DND-41 (cell line): ENCODE measurements around the gene SOX4.

Experiments used
- ATAC-seq: fragments of 200-7000 bp; cut with Tn5 transposase; 3 replicates; pipeline ENCODE4 v1.9.1; 2021; ENCODE audit warnings: low read depth; ENCODE audit not compliant: insufficient read depth
- DNase-seq: peaks from one replicate; pipeline ENCODE4 v3.0.0-alpha.2; 2020
- H2AFZ ChIP-seq: 2 replicates; pipeline ENCODE4 v1.6.0; 2012; ENCODE audit warnings: low read depth, low read length
- H3K27ac ChIP-seq: 2 replicates; pipeline ENCODE4 v1.5.1; 2012; ENCODE audit warnings: low read length, inconsistent platforms
- H3K27me3 ChIP-seq: fragments of 200-600 bp; sonication (generic); 2 replicates; pipeline ENCODE4 v1.6.0; 2012; ENCODE audit warnings: low read length, mild to moderate bottlenecking, inconsistent platforms; ENCODE audit not compliant: insufficient read depth, poor library complexity
- H3K36me3 ChIP-seq: 2 replicates; pipeline ENCODE4 v1.5.1; 2012; ENCODE audit warnings: low read length, inconsistent platforms; ENCODE audit not compliant: insufficient read depth
- H3K4me1 ChIP-seq: 2 replicates; pipeline ENCODE4 v1.5.1; 2012; ENCODE audit warnings: mild to moderate bottlenecking, low read length; ENCODE audit not compliant: insufficient read depth
- H3K4me2 ChIP-seq: 2 replicates; pipeline ENCODE4 v1.6.0; 2012; ENCODE audit warnings: mild to moderate bottlenecking, moderate library complexity, low read length, inconsistent platforms; ENCODE audit not compliant: insufficient read depth
- H3K4me3 ChIP-seq, 2 experiments: fragments of 200-600 bp in 1 of 2; shearing (Covaris generic) in 1 of 2; 2 replicates each; pipeline ENCODE4 v1.5.1; 2012 to 2016; ENCODE audit warnings: inconsistent platforms in 2 of 2, low read length in 2 of 2, mild to moderate bottlenecking in 2 of 2, low read depth in 1 of 2, moderate library complexity in 1 of 2
- H3K79me2 ChIP-seq: 2 replicates; pipeline ENCODE4 v1.6.0; 2012; ENCODE audit warnings: low read length, inconsistent platforms; ENCODE audit not compliant: insufficient read depth
- H3K9ac ChIP-seq: 2 replicates; pipeline ENCODE4 v1.6.0; 2012; ENCODE audit warnings: low read depth, mild to moderate bottlenecking, inconsistent platforms, low read length, moderate library complexity
- H3K9me3 ChIP-seq: 2 replicates; pipeline ENCODE4 v1.5.1; 2012; ENCODE audit warnings: low read length, moderate library complexity, mild to moderate bottlenecking, inconsistent platforms; ENCODE audit not compliant: insufficient read depth, severe bottlenecking
- H4K20me1 ChIP-seq: 2 replicates; pipeline ENCODE4 v1.6.0; 2012; ENCODE audit warnings: low read length; ENCODE audit not compliant: insufficient read depth
- CTCF ChIP-seq: IDR thresholded peaks from 2 replicates; pipeline ENCODE4 v1.5.1; 2012; ENCODE audit warnings: borderline replicate concordance, low read length, moderate library complexity, mild to moderate bottlenecking; ENCODE audit not compliant: poor library complexity, severe bottlenecking; ENCODE audit errors: extremely low read depth
- EZH2 ChIP-seq: IDR thresholded peaks from 3 replicates; pipeline ENCODE4 v1.6.1; 2012; ENCODE audit warnings: borderline replicate concordance, low read depth, mild to moderate bottlenecking, moderate library complexity, low read length, inconsistent platforms; ENCODE audit not compliant: severe bottlenecking

SOX4 gene

GRCh38 chr6:21603082-21603952, 9.8 kb downstream of the SOX4 start:
- Histone ChIP-seq H3K4me3 (peak overlapping the region in 1 of 2 experiments; percentile 26; a peak in 1 of 4 replicates), H3K36me3 (peaks cover 34% of the 10 kb centered on the region), H3K27ac (peak overlapping the region; percentile 97), H4K20me1 (peaks cover 11% of the 10 kb centered on the region; the same call in 1 of the 2 replicates), H2AFZ (no peak overlapping the region; the same call in 1 of the 2 replicates), H3K4me2 (peak overlapping the region; percentile 64), H3K9ac (peak overlapping the region; percentile 57), H3K4me1 (peaks cover 72% of the 10 kb centered on the region), H3K79me2 (peaks cover 54% of the 10 kb centered on the region), H3K9me3 (no peaks in the 10 kb centered on the region), H3K27me3 (no peaks in the 10 kb centered on the region)
- ATAC-seq (peak; percentile 63), DNase-seq (peak; percentile 66)
- TF ChIP-seq EZH2: no peak
- TF ChIP-seq CTCF: no peak

GRCh38 chr6:21604081-21604480, 10.5 kb downstream of the SOX4 start:
- TF ChIP-seq EZH2 (no peak), CTCF (no peak)
- Histone ChIP-seq H3K4me3 (peak overlapping the region in 1 of 2 experiments; percentile 18; a peak in 1 of 4 replicates), H3K27ac (peak overlapping the region; percentile 97), H3K9me3 (no peaks in the 10 kb centered on the region), H3K36me3 (peaks cover 26% of the 10 kb centered on the region), H3K79me2 (peaks cover 47% of the 10 kb centered on the region), H3K4me2 (peak overlapping the region; percentile 64), H2AFZ (peak overlapping the region; percentile 18), H3K9ac (peak overlapping the region; percentile 57), H4K20me1 (peaks cover 3% of the 10 kb centered on the region; the same call in 1 of the 2 replicates), H3K4me1 (peaks cover 64% of the 10 kb centered on the region), H3K27me3 (no peaks in the 10 kb centered on the region)
- ATAC-seq (peak; percentile 60), DNase-seq (peak; percentile 56)

- DNase-seq (peak; percentile 1), ATAC-seq (no peak)
- Histone ChIP-seq H3K27ac (peak overlapping the region; percentile 97), H3K4me2 (no peak overlapping the region; the same call in 1 of the 2 replicates), H3K4me1 (peaks cover 58% of the 10 kb centered on the region), H3K9ac (peak overlapping the region; percentile 57), H3K9me3 (no peaks in the 10 kb centered on the region), H4K20me1 (no peaks in the 10 kb centered on the region), H3K36me3 (peaks cover 15% of the 10 kb centered on the region), H2AFZ (no peak overlapping the region), H3K4me3 (no peak overlapping the region), H3K79me2 (peaks cover 36% of the 10 kb centered on the region), H3K27me3 (no peaks in the 10 kb centered on the region)
- TF ChIP-seq EZH2: no peak
- no peak for TF ChIP-seq CTCF
Measured at GRCh38 chr6:21605166-21605565, 11.6 kb downstream of the SOX4 start.
